NCI-H774 (cell line): ENCODE results near the gene TCEANC2.
A peak's percentile ranks its signal among the peaks of the same experiment; 100 is the strongest.

Experiments used
- DNase-seq: peaks from one replicate; lab custom pipeline; 2025; lab: John Stamatoyannopoulos, UW

The TCEANC2 gene

GRCh38 chr1:54114001-54114400 is 60.6 kb downstream of the TCEANC2 start:
- DNase-seq: no peak

GRCh38 chr1:54114955-54115354 is 61.5 kb downstream of the TCEANC2 start:
- no peak for DNase-seq

- no peak for DNase-seq
Measured at GRCh38 chr1:54115520-54115919, 62.1 kb downstream of the TCEANC2 start.

GRCh38 chr1:54117815-54118563 is 64.6 kb downstream of the TCEANC2 start:
- no peak for DNase-seq

GRCh38 chr1:54118704-54119103 is 65.3 kb downstream of the TCEANC2 start:
- no peak for DNase-seq

GRCh38 chr1:54120018-54120697 is 66.8 kb downstream of the TCEANC2 start:
- no peak for DNase-seq

- DNase-seq: no peak
Measured at GRCh38 chr1:54120698-54121481, 67.5 kb downstream of the TCEANC2 start.

- DNase-seq: peak; percentile 71
Measured at GRCh38 chr1:54121482-54122134, 68.2 kb downstream of the TCEANC2 start.

- no peak for DNase-seq
Measured at GRCh38 chr1:54122135-54122751, 68.8 kb downstream of the TCEANC2 start.

GRCh38 chr1:54122992-54123391 is 69.6 kb downstream of the TCEANC2 start:
- DNase-seq: no peak

- peak; percentile 62 for DNase-seq
Measured at GRCh38 chr1:54124472-54124871, 71.1 kb downstream of the TCEANC2 start.

GRCh38 chr1:54124906-54125305 is 71.5 kb downstream of the TCEANC2 start:
- no peak for DNase-seq

- DNase-seq: no peak
Measured at GRCh38 chr1:54125386-54126070, 72.1 kb downstream of the TCEANC2 start.

GRCh38 chr1:54126271-54126815 is 72.9 kb downstream of the TCEANC2 start:
- DNase-seq: no peak

GRCh38 chr1:54127594-54128300 is 74.3 kb downstream of the TCEANC2 start:
- no peak for DNase-seq

- no peak for DNase-seq
Measured at GRCh38 chr1:54129858-54130257, 76.5 kb downstream of the TCEANC2 start.

GRCh38 chr1:54131419-54131818 is 78.0 kb downstream of the TCEANC2 start:
- DNase-seq: no peak

GRCh38 chr1:54132495-54132894 is 79.1 kb downstream of the TCEANC2 start:
- no peak for DNase-seq

GRCh38 chr1:54134295-54134694 is 80.9 kb downstream of the TCEANC2 start:
- DNase-seq: no peak

GRCh38 chr1:54135436-54136120 is 82.2 kb downstream of the TCEANC2 start:
- no peak for DNase-seq
